Right hindlimb (tissue), 1 donor: Measurements from ENCODE around the gene MYO5C.

Experiments
- DNase-seq: peaks from one replicate; pipeline ENCODE4 v3.0.0-alpha.2; 2018

The MYO5C gene, protein sequence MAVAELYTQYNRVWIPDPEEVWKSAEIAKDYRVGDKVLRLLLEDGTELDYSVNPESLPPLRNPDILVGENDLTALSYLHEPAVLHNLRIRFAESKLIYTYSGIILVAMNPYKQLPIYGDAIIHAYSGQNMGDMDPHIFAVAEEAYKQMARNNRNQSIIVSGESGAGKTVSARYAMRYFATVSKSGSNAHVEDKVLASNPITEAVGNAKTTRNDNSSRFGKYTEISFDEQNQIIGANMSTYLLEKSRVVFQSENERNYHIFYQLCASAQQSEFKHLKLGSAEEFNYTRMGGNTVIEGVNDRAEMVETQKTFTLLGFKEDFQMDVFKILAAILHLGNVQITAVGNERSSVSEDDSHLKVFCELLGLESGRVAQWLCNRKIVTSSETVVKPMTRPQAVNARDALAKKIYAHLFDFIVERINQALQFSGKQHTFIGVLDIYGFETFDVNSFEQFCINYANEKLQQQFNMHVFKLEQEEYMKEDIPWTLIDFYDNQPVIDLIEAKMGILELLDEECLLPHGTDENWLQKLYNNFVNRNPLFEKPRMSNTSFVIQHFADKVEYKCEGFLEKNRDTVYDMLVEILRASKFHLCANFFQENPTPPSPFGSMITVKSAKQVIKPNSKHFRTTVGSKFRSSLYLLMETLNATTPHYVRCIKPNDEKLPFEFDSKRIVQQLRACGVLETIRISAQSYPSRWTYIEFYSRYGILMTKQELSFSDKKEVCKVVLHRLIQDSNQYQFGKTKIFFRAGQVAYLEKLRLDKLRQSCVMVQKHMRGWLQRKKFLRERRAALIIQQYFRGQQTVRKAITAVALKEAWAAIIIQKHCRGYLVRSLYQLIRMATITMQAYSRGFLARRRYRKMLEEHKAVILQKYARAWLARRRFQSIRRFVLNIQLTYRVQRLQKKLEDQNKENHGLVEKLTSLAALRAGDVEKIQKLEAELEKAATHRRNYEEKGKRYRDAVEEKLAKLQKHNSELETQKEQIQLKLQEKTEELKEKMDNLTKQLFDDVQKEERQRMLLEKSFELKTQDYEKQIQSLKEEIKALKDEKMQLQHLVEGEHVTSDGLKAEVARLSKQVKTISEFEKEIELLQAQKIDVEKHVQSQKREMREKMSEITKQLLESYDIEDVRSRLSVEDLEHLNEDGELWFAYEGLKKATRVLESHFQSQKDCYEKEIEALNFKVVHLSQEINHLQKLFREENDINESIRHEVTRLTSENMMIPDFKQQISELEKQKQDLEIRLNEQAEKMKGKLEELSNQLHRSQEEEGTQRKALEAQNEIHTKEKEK (N-terminal part only)

GRCh38 chr15:52295421-52296001, at the start of gene MYO5C:
MYO5C (minus strand) TSS chr15:52295804; CDS start chr15:52295636, 168 bp downstream.
- DNase-seq = peak; percentile 88

DNA sequence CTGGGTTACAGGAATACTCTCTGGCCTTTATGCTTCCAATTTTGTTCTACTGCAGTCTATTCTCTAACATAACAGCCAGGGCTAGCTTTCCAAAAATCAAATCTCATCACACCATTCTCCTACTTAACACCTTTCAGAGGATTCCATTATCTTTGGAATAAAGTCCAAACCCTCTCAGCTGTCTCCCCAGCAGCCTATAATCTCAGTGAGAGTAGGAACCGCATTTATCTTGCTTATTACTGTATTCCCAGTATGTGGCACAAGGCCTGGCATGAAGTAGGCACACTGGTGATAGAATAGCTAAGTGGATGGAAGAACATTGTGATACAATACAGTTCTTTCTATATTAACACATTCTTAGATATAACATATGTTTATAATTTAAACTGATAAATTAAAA, 49.0 kb upstream of the MYO5C start:
- no peak for DNase-seq

DNA sequence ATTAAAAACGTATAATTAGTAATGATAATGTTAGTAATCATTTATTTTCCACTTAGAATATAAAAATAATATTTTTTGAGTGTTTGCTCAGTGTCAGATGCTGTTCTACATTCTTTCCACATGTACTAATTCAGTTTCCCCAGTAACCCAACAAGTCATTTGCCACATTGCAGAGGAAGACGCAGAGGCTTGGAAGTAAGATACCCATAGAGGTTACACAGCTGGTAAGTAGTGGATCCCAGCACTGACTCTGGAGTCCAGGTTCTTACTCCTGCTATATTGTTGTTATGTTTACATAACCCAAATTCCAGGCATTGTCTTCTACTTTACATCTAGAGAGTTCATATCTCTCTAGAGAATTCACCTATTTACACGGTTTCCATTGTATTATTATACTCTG, 48.2 kb upstream of the MYO5C start:
- no peak for DNase-seq

DNA sequence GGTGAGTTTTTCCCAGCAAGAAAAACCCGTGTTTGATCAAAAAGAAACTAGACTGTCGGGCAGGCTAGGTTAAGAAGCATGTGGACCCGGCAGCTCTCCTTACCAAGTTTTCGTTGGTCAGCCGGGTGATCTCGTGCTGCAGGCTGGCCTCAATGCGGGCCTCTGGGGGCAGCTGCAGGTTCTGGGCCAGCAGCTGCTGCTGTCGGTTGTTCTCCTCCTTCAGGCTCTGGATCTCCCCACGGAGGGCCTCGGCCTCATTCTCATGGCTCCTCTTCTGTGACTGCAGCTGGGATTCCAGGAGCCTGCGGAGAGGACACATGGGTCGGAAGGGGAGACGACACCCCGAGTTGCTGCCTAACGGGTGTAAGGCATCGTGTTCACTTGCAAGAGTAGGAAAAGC, 44.5 kb upstream of the MYO5C start:
- peak; percentile 68 for DNase-seq

- DNase-seq = no peak
Observed at GRCh38 chr15:52338891-52339290, 43.3 kb upstream of the MYO5C start.

DNA sequence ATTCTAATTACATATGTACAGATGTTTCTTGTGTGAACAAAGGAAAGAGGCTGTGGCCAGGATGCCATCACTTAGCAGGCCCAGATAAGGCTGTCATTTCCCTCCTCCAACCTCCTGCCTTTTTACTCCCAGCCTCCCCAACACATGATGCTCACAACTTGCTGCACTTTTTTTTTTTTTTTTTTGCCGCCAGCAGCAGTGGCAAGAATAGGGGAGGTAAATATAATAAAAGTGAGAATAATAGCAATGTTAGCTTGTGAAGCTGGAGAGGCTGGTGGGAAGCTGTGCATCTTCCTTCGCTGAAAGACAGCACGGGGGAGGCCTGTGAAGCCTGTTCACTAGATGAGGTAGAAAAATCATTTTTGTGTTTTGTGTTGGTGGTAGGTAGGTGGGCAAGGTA, 42.5 kb upstream of the MYO5C start:
- no peak for DNase-seq

DNA sequence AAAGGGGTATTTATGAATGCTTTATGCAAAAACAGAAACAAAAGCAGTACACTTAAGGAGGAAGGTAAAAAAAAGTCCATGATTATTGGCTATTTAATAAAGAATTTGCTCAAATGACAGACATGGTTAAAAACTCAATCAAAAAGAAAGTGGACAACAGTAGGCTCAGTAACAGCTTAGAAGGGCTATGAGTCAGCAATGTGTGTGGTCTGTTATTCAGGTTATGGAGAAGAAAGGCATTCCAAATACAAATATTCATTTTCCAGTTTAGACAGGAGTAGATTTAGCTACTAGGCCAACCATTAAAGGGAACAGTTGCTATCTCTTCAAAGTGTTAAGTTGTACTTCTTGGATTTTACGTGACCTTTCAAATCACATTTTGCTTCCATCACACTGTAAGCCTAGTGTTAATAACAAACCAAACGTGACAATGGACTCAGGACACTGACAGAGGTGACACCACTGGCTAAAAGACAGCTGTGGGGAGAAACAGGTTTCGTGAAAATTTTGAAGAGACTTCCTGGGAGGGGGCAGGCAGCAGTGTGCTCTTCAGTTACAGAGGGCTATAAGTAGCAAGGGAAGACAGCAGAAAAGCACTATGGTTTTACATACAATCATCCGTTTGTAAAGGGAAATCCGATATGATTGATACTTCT, 41.7 kb upstream of the MYO5C start:
- no peak for DNase-seq

GRCh38 chr15:52336529-52336928, 40.9 kb upstream of the MYO5C start:
- no peak for DNase-seq

- no peak for DNase-seq
Observed at GRCh38 chr15:52334491-52335160, 39.0 kb upstream of the MYO5C start.

DNA sequence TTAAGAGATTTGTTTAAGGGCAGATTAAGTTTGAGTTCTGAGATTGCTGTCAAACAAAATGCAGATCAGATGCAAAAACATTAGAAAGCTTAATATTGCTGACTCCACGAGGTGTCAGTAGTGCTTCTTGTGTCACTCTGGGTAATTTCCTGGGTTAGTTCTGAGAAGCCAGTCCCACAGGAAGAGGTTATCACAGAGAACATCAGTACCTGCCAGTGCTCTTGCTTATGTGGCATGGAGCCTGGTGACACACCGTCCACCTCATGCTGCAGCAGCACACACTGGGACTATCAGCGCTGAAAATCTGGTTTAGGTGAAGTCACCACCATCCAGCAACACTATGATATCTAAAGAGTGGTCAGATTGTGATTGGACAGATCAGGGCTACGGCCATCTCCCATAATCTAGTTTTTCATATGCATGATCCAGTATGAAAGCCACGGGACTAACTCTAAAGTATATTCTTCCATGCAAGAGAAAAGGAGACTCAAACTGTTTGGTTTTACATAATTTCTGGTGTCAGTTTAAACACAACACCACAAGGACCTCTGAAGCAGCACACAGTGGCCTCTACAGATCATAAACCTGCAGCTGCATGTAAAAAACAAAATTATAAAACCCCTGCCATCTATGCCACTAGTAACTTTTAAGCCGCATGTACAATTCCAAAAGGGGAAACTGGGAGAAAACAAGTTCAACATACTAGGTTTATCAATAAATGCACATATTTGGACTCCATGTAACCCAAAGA, 36.1 kb upstream of the MYO5C start:
- no peak for DNase-seq

- DNase-seq = no peak
Observed at GRCh38 chr15:52329987-52330386, 34.4 kb upstream of the MYO5C start.

DNA sequence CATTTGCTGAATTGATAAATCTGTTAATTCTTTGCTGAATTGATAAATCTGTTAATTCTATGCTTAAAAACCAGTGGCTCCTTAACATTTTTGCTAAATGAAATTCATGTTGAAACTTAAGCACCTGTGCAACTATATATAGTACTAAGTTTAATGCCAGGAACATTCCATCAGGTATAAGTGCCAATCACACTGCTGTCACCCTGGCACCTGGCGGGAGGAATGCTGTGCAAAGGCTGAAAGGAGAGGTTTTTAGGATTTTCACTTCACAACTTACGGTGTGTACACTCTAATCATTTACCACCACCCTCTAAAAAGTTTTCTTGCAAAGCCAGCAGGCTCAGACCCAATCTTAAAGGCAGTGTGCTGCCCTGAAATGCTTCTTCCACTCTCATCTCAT, 33.5 kb upstream of the MYO5C start:
- DNase-seq = no peak

GRCh38 chr15:52328680-52329079, 33.1 kb upstream of the MYO5C start:
- no peak for DNase-seq

- no peak for DNase-seq
Observed at GRCh38 chr15:52326756-52327155, 31.2 kb upstream of the MYO5C start.

- DNase-seq = no peak
Observed at GRCh38 chr15:52324109-52324508, 28.5 kb upstream of the MYO5C start.

DNA sequence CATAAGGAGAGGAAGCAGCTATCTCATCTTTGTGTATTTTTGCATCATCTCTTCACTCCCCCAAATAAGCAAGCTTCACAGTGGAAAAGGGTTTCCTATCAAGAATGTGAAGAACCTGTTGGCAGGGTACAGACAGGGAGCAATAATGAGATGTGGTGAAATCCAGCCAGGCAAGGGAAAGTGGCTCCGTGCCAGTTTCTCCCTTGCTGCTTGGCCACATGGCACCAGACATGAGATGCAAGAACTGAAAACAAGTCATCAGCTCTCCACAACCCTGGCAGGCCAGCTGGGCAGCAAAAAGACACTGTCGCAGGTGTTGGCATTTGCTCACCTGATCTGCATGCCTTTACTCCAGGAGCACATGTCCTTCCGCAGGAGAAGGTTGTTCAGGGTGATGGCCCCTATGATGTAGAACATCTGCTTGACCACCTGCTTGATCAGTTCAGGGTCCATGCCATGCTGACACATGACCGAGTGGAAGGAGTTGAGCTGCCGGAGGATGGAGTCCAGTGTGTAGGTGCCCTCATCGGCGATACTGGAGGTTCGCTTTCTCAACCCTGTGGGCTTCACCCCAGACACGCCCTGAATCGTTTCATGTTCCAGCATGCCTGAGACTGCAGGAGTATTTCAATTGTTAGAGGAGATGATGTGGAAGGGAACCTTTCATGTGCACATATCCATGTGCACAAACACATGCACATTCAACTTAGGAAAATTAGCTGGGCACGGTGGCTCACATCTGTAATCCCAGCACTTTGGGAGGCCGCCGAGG, 23.3 kb upstream of the MYO5C start:
- no peak for DNase-seq

- no peak for DNase-seq
Observed at GRCh38 chr15:52317688-52318087, 22.1 kb upstream of the MYO5C start.

- no peak for DNase-seq
Observed at GRCh38 chr15:52317022-52317421, 21.4 kb upstream of the MYO5C start.

DNA sequence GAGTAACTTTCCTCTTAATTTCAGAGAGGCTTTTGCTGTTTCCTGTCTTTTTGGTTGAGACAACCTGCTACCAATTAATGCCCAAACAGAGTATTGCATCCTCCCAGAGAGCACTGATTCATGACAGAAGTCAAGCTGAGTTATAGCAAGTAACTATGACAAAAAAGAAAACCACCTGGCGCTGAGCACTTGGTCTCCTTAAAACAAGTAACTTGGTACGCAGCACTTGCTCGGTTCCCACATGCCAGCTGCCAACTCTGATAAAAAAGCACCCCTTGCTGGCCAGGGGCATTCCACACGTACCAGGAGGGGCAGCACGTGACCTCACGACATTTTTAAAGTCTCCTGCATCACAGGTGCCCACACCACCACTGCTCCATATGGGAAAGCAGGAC, 13.5 kb upstream of the MYO5C start:
- no peak for DNase-seq
